H1 (cell line): Measurements from ENCODE around the gene MBNL1. TPM values are rescaled to one million over a fixed set of nuclear protein-coding genes. Genes with fewer than 3 reads are reported as not detected.

Source experiments
- CTCF ChIA-PET: fragments of 300-600 bp; sonication (Branson Sonifier 250); formaldehyde crosslinking; loops from one replicate; lab custom pipeline; 2021; ENCODE audit not compliant: partially characterized antibody; lab: Charles Lee
- POLR2A ChIA-PET: fragments of 300-600 bp; sonication (Branson Sonifier 250); formaldehyde crosslinking; loops from one replicate; lab custom pipeline; 2021; ENCODE audit warnings: inconsistent platforms; ENCODE audit not compliant: partially characterized antibody; lab: Charles Lee
- DNase-seq, 2 experiments: peaks; one replicate each; pipeline versions ENCODE4 v3.0.0 to v3.0.0-alpha.2; 2010 to 2022; ENCODE audit warnings: low spot score in 2 of 2, low read depth in 1 of 2, mixed read lengths in 1 of 2
- FAIRE-seq: peaks from 2 replicates; lab custom pipeline; 2011; peaks lifted over from hg19 to GRCh38; lab: Jason Lieb, UNC
- H2AFZ ChIP-seq: 2 replicates; pipeline ENCODE4 v1.8.1; 2012; ENCODE audit warnings: low read length, inconsistent platforms
- H2AK5ac ChIP-seq: 2 replicates; pipeline ENCODE4 v1.6.1; 2013; ENCODE audit warnings: low read depth, low read length
- H2BK120ac ChIP-seq: replicated peaks from 2 replicates; pipeline ENCODE3; 2013; ENCODE audit warnings: low read depth, low read length, inconsistent platforms
- H2BK12ac ChIP-seq: 2 replicates; pipeline ENCODE4 v1.6.1; 2013; ENCODE audit warnings: low read depth, low read length
- H2BK15ac ChIP-seq: 2 replicates; pipeline ENCODE4 v1.6.1; 2013; ENCODE audit warnings: low read length
- H2BK20ac ChIP-seq: 2 replicates; pipeline ENCODE4 v1.6.1; 2013; ENCODE audit warnings: low read length
- H2BK5ac ChIP-seq: 2 replicates; pipeline ENCODE4 v1.6.1; 2013; ENCODE audit warnings: low read depth, low read length
- H3K14ac ChIP-seq: 2 replicates; pipeline ENCODE4 v1.6.1; 2013; ENCODE audit warnings: inconsistent platforms; ENCODE audit not compliant: insufficient read length
- H3K18ac ChIP-seq: 2 replicates; pipeline ENCODE4 v1.6.1; 2013; ENCODE audit warnings: low read length; ENCODE audit errors: extremely low read depth
- H3K23ac ChIP-seq: 2 replicates; pipeline ENCODE4 v1.6.1; 2013; ENCODE audit warnings: inconsistent platforms; ENCODE audit not compliant: insufficient read length
- H3K23me2 ChIP-seq: 2 replicates; pipeline ENCODE4 v1.6.1; 2013; ENCODE audit warnings: low read depth, low read length
- H3K27ac ChIP-seq: 2 replicates; pipeline ENCODE4 v1.6.1; 2011; ENCODE audit warnings: low read depth, low read length, inconsistent platforms
- H3K27me3 ChIP-seq, 4 experiments: replicated peaks in 1 of 4; 1 replicate in 1 of 4; 2 replicates in 3 of 4; pipeline versions ENCODE4 v1.6.1 to v1.8.1; 2011 to 2013; ENCODE audit warnings: low read length in 3 of 4, mild to moderate bottlenecking in 3 of 4, inconsistent platforms in 2 of 4, mixed read lengths in 2 of 4, moderate library complexity in 1 of 4; ENCODE audit not compliant: control insufficient read depth in 3 of 4, insufficient read depth in 3 of 4; ENCODE audit errors: extremely low read depth in 1 of 4
- H3K36me3 ChIP-seq, 4 experiments: 2 replicates each; pipeline versions ENCODE4 v1.6.1 to v1.8.1; 2011 to 2013; ENCODE audit warnings: mild to moderate bottlenecking in 4 of 4, low read length in 3 of 4, moderate library complexity in 2 of 4, control low read depth in 1 of 4, inconsistent platforms in 1 of 4; ENCODE audit not compliant: insufficient read depth in 4 of 4, control insufficient read depth in 2 of 4
- H3K4ac ChIP-seq: replicated peaks from 2 replicates; pipeline ENCODE3; 2013; ENCODE audit warnings: low read length, low read depth, mixed read lengths, inconsistent platforms; ENCODE audit not compliant: insufficient read length
- H3K4me1 ChIP-seq, 4 experiments: replicated peaks in 1 of 4; 1 replicate in 1 of 4; 2 replicates in 3 of 4; pipeline versions ENCODE4 v1.6.1 to v1.8.1; 2011 to 2013; ENCODE audit warnings: low read length in 3 of 4, inconsistent platforms in 2 of 4, mixed read lengths in 1 of 4; ENCODE audit not compliant: insufficient read depth in 4 of 4, control insufficient read depth in 3 of 4
- H3K4me2 ChIP-seq, 2 experiments: 2 replicates each; pipeline versions ENCODE4 v1.6.1 to v1.8.1; 2011 to 2013; ENCODE audit warnings: low read depth in 2 of 2, low read length in 2 of 2, control low read depth in 1 of 2, inconsistent platforms in 1 of 2, mild to moderate bottlenecking in 1 of 2; ENCODE audit not compliant: insufficient read depth in 1 of 2
- H3K4me3 ChIP-seq, 4 experiments: fragments of 200-600, 300-600 bp in 1 of 4; sonication (generic), shearing (Covaris generic), sonication (Bioruptor Twin) in 1 of 4; 2 replicates each; pipeline versions ENCODE4 v1.5.1 to v1.8.1; 2011 to 2016; ENCODE audit warnings: low read length in 4 of 4, low read depth in 3 of 4, control low read depth in 2 of 4, inconsistent platforms in 2 of 4, mild to moderate bottlenecking in 2 of 4, mixed read lengths in 1 of 4, moderate library complexity in 1 of 4; ENCODE audit not compliant: insufficient read depth in 2 of 4; ENCODE audit errors: extremely low read depth in 1 of 4
- H3K56ac ChIP-seq: replicated peaks from 2 replicates; pipeline ENCODE3; 2013; ENCODE audit warnings: low read depth, mild to moderate bottlenecking, mixed read lengths, low read length, inconsistent platforms; ENCODE audit not compliant: insufficient read length
- H3K79me1 ChIP-seq: 2 replicates; pipeline ENCODE4 v1.6.1; 2013; ENCODE audit warnings: low read depth, low read length, control low read depth
- H3K79me2 ChIP-seq, 2 experiments: 2 replicates each; pipeline versions ENCODE4 v1.6.1 to v1.8.1; 2012 to 2013; ENCODE audit warnings: low read length in 2 of 2, mild to moderate bottlenecking in 2 of 2, inconsistent platforms in 1 of 2; ENCODE audit not compliant: insufficient read depth in 2 of 2, control insufficient read depth in 1 of 2
- H3K9ac ChIP-seq, 4 experiments: replicated peaks in 1 of 4; 1 replicate in 1 of 4; 2 replicates in 3 of 4; pipeline versions ENCODE4 v1.6.1 to v1.8.1; 2011 to 2013; ENCODE audit warnings: low read depth in 3 of 4, low read length in 3 of 4, control low read depth in 2 of 4, mild to moderate bottlenecking in 2 of 4, moderate library complexity in 2 of 4, inconsistent platforms in 1 of 4; ENCODE audit errors: extremely low read depth in 1 of 4
- H3K9me3 ChIP-seq, 2 experiments: 2 replicates each; pipeline versions ENCODE4 v1.6.1 to v1.8.1; 2012 to 2013; ENCODE audit warnings: mild to moderate bottlenecking in 2 of 2, moderate library complexity in 2 of 2, control low read depth in 1 of 2, inconsistent platforms in 1 of 2, low read depth in 1 of 2, low read length in 1 of 2, mixed read lengths in 1 of 2; ENCODE audit not compliant: insufficient read depth in 2 of 2
- H4K20me1 ChIP-seq, 2 experiments: replicated peaks in 1 of 2; 2 replicates each; pipeline versions ENCODE3 to v1.8.1; 2011 to 2013; ENCODE audit warnings: inconsistent platforms in 2 of 2, low read length in 2 of 2, mild to moderate bottlenecking in 1 of 2; ENCODE audit not compliant: insufficient read depth in 2 of 2, control insufficient read depth in 1 of 2
- H4K5ac ChIP-seq: 2 replicates; pipeline ENCODE4 v1.6.1; 2013; ENCODE audit warnings: low read length, low read depth, mixed read lengths, inconsistent platforms; ENCODE audit not compliant: insufficient read length
- H4K8ac ChIP-seq: 2 replicates; pipeline ENCODE4 v1.8.0; 2013; ENCODE audit warnings: mild to moderate bottlenecking, moderate library complexity, low read length, inconsistent platforms; ENCODE audit not compliant: insufficient read depth; ENCODE audit errors: extremely low read depth
- H4K91ac ChIP-seq: replicated peaks from 2 replicates; pipeline ENCODE3; 2013; ENCODE audit warnings: low read length, mixed read lengths, inconsistent platforms; ENCODE audit not compliant: insufficient read length
- CEBPB ChIP-seq: IDR thresholded peaks from 2 replicates; pipeline ENCODE4 v1.6.1; 2012; ENCODE audit warnings: low read depth, low read length
- CHD2 ChIP-seq: IDR thresholded peaks from 2 replicates; pipeline ENCODE4 v1.6.1; 2012; ENCODE audit warnings: low read length, improper control_type of control experiment
- CREB1 ChIP-seq: IDR thresholded peaks from 2 replicates; pipeline ENCODE4 v1.6.1; 2012; ENCODE audit warnings: inconsistent platforms
- EZH2 ChIP-seq: fragments of 200-600 bp; sonication (generic); IDR thresholded peaks from 2 replicates; pipeline ENCODE4 v1.7.1; 2012; ENCODE audit warnings: low read depth, mild to moderate bottlenecking, moderate library complexity, low read length, inconsistent platforms; ENCODE audit not compliant: severe bottlenecking
- JUN ChIP-seq: IDR thresholded peaks from 2 replicates; pipeline ENCODE4 v1.6.1; 2011; ENCODE audit warnings: low read depth, mild to moderate bottlenecking, improper control_type of control experiment, low read length
- JUND ChIP-seq: IDR thresholded peaks from 2 replicates; pipeline ENCODE4 v1.6.1; 2011; ENCODE audit warnings: mild to moderate bottlenecking, improper control_type of control experiment, low read length
- KDM5A ChIP-seq: fragments of 200-600 bp; IDR thresholded peaks from 2 replicates; pipeline ENCODE4 v1.7.1; 2012; ENCODE audit warnings: mild to moderate bottlenecking, low read length, inconsistent platforms, mixed read lengths
- RXRA ChIP-seq: IDR thresholded peaks from 2 replicates; pipeline ENCODE4 v1.6.1; 2011; ENCODE audit warnings: low read depth, mild to moderate bottlenecking, low read length, moderate library complexity; ENCODE audit not compliant: insufficient read depth
- SIX5 ChIP-seq: IDR thresholded peaks from 2 replicates; pipeline ENCODE4 v1.6.1; 2011; ENCODE audit warnings: mild to moderate bottlenecking, low read depth, low read length
- SP1 ChIP-seq: IDR thresholded peaks from 2 replicates; pipeline ENCODE4 v1.6.1; 2011; ENCODE audit warnings: low read depth, low read length
- SP4 ChIP-seq: IDR thresholded peaks from 2 replicates; pipeline ENCODE4 v1.6.1; 2012; ENCODE audit warnings: low read length, inconsistent platforms
- TAF7 ChIP-seq: optimal IDR thresholded peaks from 2 replicates; pipeline ENCODE3; 2011; ENCODE audit warnings: low read depth, mild to moderate bottlenecking, inconsistent platforms, low read length, moderate library complexity, borderline replicate concordance
- TEAD4 ChIP-seq: IDR thresholded peaks from 2 replicates; pipeline ENCODE4 v1.6.1; 2012; ENCODE audit warnings: low read depth, low read length, inconsistent platforms, mixed read lengths
- WGBS, 2 experiments: shearing (Covaris generic) in 1 of 2; methylation state at CpG; one replicate each; pipeline versions ENCODE4 v1.1.6 to v1.1.7; 2013 to 2015; ENCODE audit warnings: low lambda C conversion rate in 2 of 2, mixed read lengths in 2 of 2, inconsistent platforms in 1 of 2, low coverage in 1 of 2, missing lambda C conversion rate in 1 of 2; ENCODE audit not compliant: insufficient replicate concordance in 2 of 2, insufficient coverage in 1 of 2, insufficient read length in 1 of 2; ENCODE audit errors: extremely low coverage in 1 of 2, missing lambda C conversion rate in 1 of 2; 5-methylcytosine and 5-hydroxymethylcytosine counted together
- polyA plus RNA-seq, 7 experiments: library from polyadenylated mRNA; depleted of rRNA in 3 of 7; stranded (reverse) in 5 of 7; unstranded in 2 of 7; fragments of >200 nt in 5 of 7; fragments of 200-250 nt in 2 of 7; gene quantifications; 1 replicate in 5 of 7; 2 replicates in 1 of 7; 4 replicates in 1 of 7; pipeline versions ENCODE4 v1.2.1 to v1.2.3, GENCODE V29; 2011 to 2013; ENCODE audit warnings: missing spikeins in 2 of 7, mixed read lengths in 2 of 7
- total RNA-seq: library from RNA; stranded (reverse); fragmentation: NEBNext Ultra II Directional; extraction: Animal tissue kit (Norgen Biotek cat#: 25700); gene quantifications from 2 replicates; pipeline ENCODE4 v1.2.1, GENCODE V29; 2021
- TF ChIP-seq, protein P1 (sequence below), 3 experiments: IDR thresholded peaks; 1 replicate in 2 of 3; 2 replicates in 1 of 3; pipeline versions ENCODE4 v1.5.1 to v1.6.1; 2011; ENCODE audit warnings: low read length in 3 of 3, mild to moderate bottlenecking in 3 of 3, inconsistent platforms in 2 of 3, low read depth in 1 of 3, moderate library complexity in 1 of 3; ENCODE audit not compliant: insufficient read depth in 1 of 3; ENCODE audit errors: control extremely low read depth in 1 of 3

MBNL1 gene
- total and polyA plus RNA-seq, 2 of the 8 experiments (the other 6 are each of a cell fraction or from before 2014, with no cell fraction given) = 5.0 to 16.4 TPM

DNA sequence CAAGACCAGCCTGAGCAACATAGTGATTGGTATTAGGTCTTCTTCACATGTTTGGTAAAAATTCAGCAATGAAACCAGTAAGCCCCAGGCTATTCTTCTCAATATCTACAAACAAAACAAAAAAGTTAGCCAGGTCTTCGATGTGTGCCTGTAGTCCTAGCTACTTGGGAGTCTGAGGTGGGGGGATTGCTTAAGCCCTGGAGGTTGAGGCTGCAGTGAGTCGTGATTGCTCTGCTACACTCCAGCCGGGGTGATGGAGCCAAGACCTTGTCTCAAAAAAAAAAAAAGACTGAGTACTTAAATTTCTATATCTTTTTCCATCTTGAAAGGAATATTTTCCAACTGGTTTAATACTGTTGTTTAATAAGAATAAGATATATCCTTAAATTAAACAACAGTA, 106.8 kb downstream of the MBNL1 start:
- H2BK5ac ChIP-seq = no peak overlapping the region
- no peak overlapping the region for H3K4me3 ChIP-seq
- peaks cover 0 to 2% of the 10 kb centered on the region in 2 experiments for H4K20me1 ChIP-seq
- H3K4me2 ChIP-seq = no peak overlapping the region
- no peak overlapping the region for H3K4ac ChIP-seq
- no peaks in the 10 kb centered on the region for H3K36me3 ChIP-seq
- no peak overlapping the region for H4K8ac ChIP-seq
- H3K14ac ChIP-seq = no peak overlapping the region
- H3K27ac ChIP-seq = no peak overlapping the region
- H4K5ac ChIP-seq = no peak overlapping the region
- no peak for FAIRE-seq
- H2BK15ac ChIP-seq = no peak overlapping the region
- no peak overlapping the region for H3K56ac ChIP-seq
- H3K9me3 ChIP-seq = no peaks in the 10 kb centered on the region; a peak in 1 of 4 replicates
- CTCF ChIA-PET = no interaction called here
- H3K79me1 ChIP-seq = no peaks in the 10 kb centered on the region
- peaks cover 0 to 1% (median 0%) of the 10 kb centered on the region in 4 experiments; a peak in 1 of 7 replicates for H3K27me3 ChIP-seq
- H2BK12ac ChIP-seq = no peak overlapping the region
- H2AK5ac ChIP-seq = no peak overlapping the region
- peaks cover 0 to 42% of the 10 kb centered on the region in 2 experiments; a peak in 2 of 4 replicates for H3K79me2 ChIP-seq
- 100% methylated on average over 3 of the region's 3 CpGs; no CpG with 5 or more reads in 1 of the 2 experiments for WGBS, 2 experiments
- no peaks in the 10 kb centered on the region for H3K23me2 ChIP-seq
- POLR2A ChIA-PET = no interaction called here
- no peak overlapping the region for H3K9ac ChIP-seq
- H2BK20ac ChIP-seq = no peak overlapping the region
- H3K4me1 ChIP-seq = peaks cover 0 to 7% (median 1%) of the 10 kb centered on the region in 4 experiments; a peak in 3 of 7 replicates
- no peak overlapping the region for H2BK120ac ChIP-seq
- no peak overlapping the region for H3K18ac ChIP-seq
- no peak for DNase-seq
- no peak overlapping the region for H2AFZ ChIP-seq
- no peak overlapping the region for H4K91ac ChIP-seq
- H3K23ac ChIP-seq = no peak overlapping the region
- TF ChIP-seq EZH2 (no peak), CEBPB (no peak), SIX5 (no peak), TAF7 (no peak), SP4 (no peak), KDM5A (no peak), SP1 (no peak), JUND (no peak), TEAD4 (no peak), CREB1 (no peak), RXRA (no peak), CHD2 (no peak), JUN (no peak)
- TF ChIP-seq, protein P1, sequence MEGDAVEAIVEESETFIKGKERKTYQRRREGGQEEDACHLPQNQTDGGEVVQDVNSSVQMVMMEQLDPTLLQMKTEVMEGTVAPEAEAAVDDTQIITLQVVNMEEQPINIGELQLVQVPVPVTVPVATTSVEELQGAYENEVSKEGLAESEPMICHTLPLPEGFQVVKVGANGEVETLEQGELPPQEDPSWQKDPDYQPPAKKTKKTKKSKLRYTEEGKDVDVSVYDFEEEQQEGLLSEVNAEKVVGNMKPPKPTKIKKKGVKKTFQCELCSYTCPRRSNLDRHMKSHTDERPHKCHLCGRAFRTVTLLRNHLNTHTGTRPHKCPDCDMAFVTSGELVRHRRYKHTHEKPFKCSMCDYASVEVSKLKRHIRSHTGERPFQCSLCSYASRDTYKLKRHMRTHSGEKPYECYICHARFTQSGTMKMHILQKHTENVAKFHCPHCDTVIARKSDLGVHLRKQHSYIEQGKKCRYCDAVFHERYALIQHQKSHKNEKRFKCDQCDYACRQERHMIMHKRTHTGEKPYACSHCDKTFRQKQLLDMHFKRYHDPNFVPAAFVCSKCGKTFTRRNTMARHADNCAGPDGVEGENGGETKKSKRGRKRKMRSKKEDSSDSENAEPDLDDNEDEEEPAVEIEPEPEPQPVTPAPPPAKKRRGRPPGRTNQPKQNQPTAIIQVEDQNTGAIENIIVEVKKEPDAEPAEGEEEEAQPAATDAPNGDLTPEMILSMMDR (IDR thresholded peaks at IDR 0.05; ENCODE audit: control extremely low read depth in 1 of 3, insufficient read depth in 1 of 3, low read depth in 1 of 3, low read length in 3 of 3) = no peak
